Thoracic aorta (tissue), 2 donors: Measurements from ENCODE around the gene SDK1. TPM values are rescaled to one million over a fixed set of nuclear protein-coding genes. Genes with fewer than 3 reads are reported as not detected.

Experiments
- ATAC-seq: fragments of 150-250 bp; one replicate; pipeline ENCODE4 v1.8.0; 2017; ENCODE audit warnings: low read depth; ENCODE audit not compliant: insufficient number of reproducible peaks, low FRiP score
- DNase-seq: peaks from one replicate; pipeline ENCODE4 v3.0.0-alpha.2; 2020; ENCODE audit warnings: low spot score
- H3K27ac ChIP-seq, 2 donors: fragments of 200-600 bp; sonication (generic); 1 replicate in 1 of 2; 2 replicates in 1 of 2; pipeline ENCODE4 v1.5.1; 2016; ENCODE audit warnings: mild to moderate bottlenecking in 2 of 2, moderate library complexity in 2 of 2
- H3K27me3 ChIP-seq: fragments of 200-600 bp; sonication (generic); replicated peaks from 2 replicates; pipeline ENCODE4 v1.6.0; 2016; ENCODE audit warnings: mild to moderate bottlenecking; ENCODE audit not compliant: insufficient read depth
- H3K36me3 ChIP-seq: fragments of 200-600 bp; sonication (generic); one replicate; pipeline ENCODE4 v1.5.1; 2016
- H3K4me1 ChIP-seq, 2 donors: fragments of 200-600 bp; sonication (generic); 1 replicate in 1 of 2; 2 replicates in 1 of 2; pipeline versions ENCODE4 v1.5.1 to v1.6.0; 2016; ENCODE audit warnings: low read depth in 2 of 2, mild to moderate bottlenecking in 1 of 2; ENCODE audit not compliant: control insufficient read depth in 1 of 2
- H3K4me3 ChIP-seq: fragments of 200-600 bp; sonication (generic); 2 replicates; pipeline ENCODE4 v1.5.1; 2016; ENCODE audit warnings: mild to moderate bottlenecking
- H3K9me3 ChIP-seq: fragments of 200-600 bp; sonication (generic); 2 replicates; pipeline ENCODE4 v1.5.1; 2016
- CTCF ChIP-seq: fragments of 200-600 bp; sonication (generic); IDR thresholded peaks from one replicate; pipeline ENCODE4 v1.5.1; 2019; ENCODE audit warnings: antibody characterized with exemption
- total RNA-seq, 2 donors: library from RNA; depleted of rRNA; stranded (reverse); fragments of >200 nt; gene quantifications; one replicate each; pipeline versions ENCODE4 v1.1.0 to v1.2.3, GENCODE V29; 2016

SDK1 gene
- total RNA-seq, 2 donors from 2014 or later, result 27.5 to 29.2 TPM

GRCh38 chr7:3594901-3595300 lies 293.8 kb downstream of the SDK1 start:
- ATAC-seq, result no peak
- TF ChIP-seq CTCF, result no peak
- H3K27me3 ChIP-seq, result no peaks in the 10 kb centered on the region
- H3K9me3 ChIP-seq, result no peaks in the 10 kb centered on the region
- no peak for DNase-seq
- H3K36me3 ChIP-seq, result no peaks in the 10 kb centered on the region
- H3K4me3 ChIP-seq, result no peak overlapping the region
- no peak overlapping the region for H3K27ac ChIP-seq
- no peaks in the 10 kb centered on the region for H3K4me1 ChIP-seq

GRCh38 chr7:3598854-3599253 lies 297.8 kb downstream of the SDK1 start:
- Histone ChIP-seq H3K27me3 (no peaks in the 10 kb centered on the region), H3K4me1 (no peaks in the 10 kb centered on the region), H3K27ac (no peak overlapping the region), H3K4me3 (no peak overlapping the region), H3K9me3 (no peaks in the 10 kb centered on the region), H3K36me3 (no peaks in the 10 kb centered on the region)
- DNase-seq, result no peak
- TF ChIP-seq CTCF, result no peak
- ATAC-seq, result no peak

- no peak overlapping the region for H3K4me3 ChIP-seq
- H3K27ac ChIP-seq, result no peak overlapping the region
- peaks cover 5 to 8% of the 10 kb centered on the region in 2 donors for H3K4me1 ChIP-seq
- no peaks in the 10 kb centered on the region for H3K36me3 ChIP-seq
- DNase-seq (no peak), ATAC-seq (no peak)
- H3K27me3 ChIP-seq, result no peaks in the 10 kb centered on the region
- H3K9me3 ChIP-seq, result no peaks in the 10 kb centered on the region
- no peak for TF ChIP-seq CTCF
Observed at GRCh38 chr7:3605222-3605621, 304.2 kb downstream of the SDK1 start.

- Histone ChIP-seq H3K27ac (no peak overlapping the region), H3K4me1 (peaks cover 5 to 8% of the 10 kb centered on the region in 2 donors), H3K4me3 (no peak overlapping the region), H3K9me3 (no peaks in the 10 kb centered on the region), H3K27me3 (no peaks in the 10 kb centered on the region), H3K36me3 (no peaks in the 10 kb centered on the region)
- ATAC-seq (no peak), DNase-seq (no peak)
- TF ChIP-seq CTCF, result no peak
Observed at GRCh38 chr7:3606436-3606835, 305.4 kb downstream of the SDK1 start.

GRCh38 chr7:3607847-3608246 lies 306.8 kb downstream of the SDK1 start:
- Histone ChIP-seq H3K36me3 (no peaks in the 10 kb centered on the region), H3K27me3 (no peaks in the 10 kb centered on the region), H3K27ac (no peak overlapping the region), H3K4me3 (no peak overlapping the region), H3K4me1 (peaks cover 5 to 8% of the 10 kb centered on the region in 2 donors), H3K9me3 (no peaks in the 10 kb centered on the region)
- DNase-seq (no peak), ATAC-seq (no peak)
- TF ChIP-seq CTCF, result no peak
